Osteocyte (in vitro differentiated cells): Measurements from ENCODE around the gene CALR3. TPM values are rescaled to one million over a fixed set of nuclear protein-coding genes. Genes with fewer than 3 reads are reported as not detected.
A peak's percentile ranks its signal among the peaks of the same experiment; 100 is the strongest.
"Not testable (repeated sequence)": the region's sequence is repeated elsewhere in the genome, so short reads cannot be mapped to it uniquely, and the experiment has no call there.

Source experiments
- DNase-seq: peaks from one replicate; pipeline ENCODE4 v3.0.0; 2021; ENCODE audit warnings: mixed read lengths; ENCODE audit not compliant: unreplicated experiment; ENCODE audit errors: extremely low spot score
- H3K27ac Mint-ChIP-seq: one replicate; pipeline ENCODE4 v1.8.0; 2021; ENCODE audit warnings: mild to moderate bottlenecking, mixed read lengths; ENCODE audit not compliant: unreplicated experiment
- H3K27me3 Mint-ChIP-seq: one replicate; pipeline ENCODE4 v1.8.0; 2021; ENCODE audit warnings: mixed read lengths; ENCODE audit not compliant: unreplicated experiment
- H3K36me3 Mint-ChIP-seq: one replicate; pipeline ENCODE4 v1.8.0; 2021; ENCODE audit warnings: mixed read lengths; ENCODE audit not compliant: unreplicated experiment
- H3K4me1 Mint-ChIP-seq: one replicate; pipeline ENCODE4 v1.8.0; 2021; ENCODE audit warnings: mixed read lengths; ENCODE audit not compliant: unreplicated experiment
- H3K4me3 Mint-ChIP-seq: one replicate; pipeline ENCODE4 v1.8.0; 2021; ENCODE audit warnings: mild to moderate bottlenecking, moderate library complexity, mixed read lengths; ENCODE audit not compliant: unreplicated experiment
- H3K9me3 Mint-ChIP-seq: one replicate; pipeline ENCODE4 v1.8.0; 2021; ENCODE audit warnings: mixed read lengths; ENCODE audit not compliant: unreplicated experiment
- total RNA-seq: library from RNA; stranded (reverse); gene quantifications from 2 replicates; pipeline ENCODE4 v1.2.1, GENCODE V29; 2021
- TF ChIP-seq, protein P1 (sequence below): fragments of 200-600 bp; sonication (generic); IDR thresholded peaks from 2 replicates; pipeline ENCODE4 v1.5.0; 2021; ENCODE audit warnings: antibody characterized with exemption, mild to moderate bottlenecking, moderate library complexity

CALR3 gene
- total RNA-seq, 1 donor from 2014 or later, result not detected

DNA sequence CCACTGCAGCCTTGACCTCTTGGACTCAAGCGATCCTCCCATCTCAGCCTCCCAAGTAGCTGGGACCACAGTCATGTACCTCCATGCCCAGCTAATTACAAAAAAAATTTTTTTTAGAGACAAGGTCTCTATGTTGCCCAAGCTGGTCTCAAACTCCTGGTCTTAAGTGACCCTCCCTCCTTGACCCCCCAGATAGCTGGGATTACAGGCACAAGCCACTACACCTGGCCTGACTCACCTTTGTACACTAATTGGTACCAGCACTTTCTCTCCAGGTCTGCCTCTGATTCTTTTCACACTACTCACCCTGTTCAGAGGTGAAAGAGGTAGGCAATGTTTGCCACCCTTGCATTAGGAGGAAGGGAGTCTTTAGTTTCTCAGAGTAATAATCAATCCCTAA is 18.7 kb downstream of the CALR3 start:
- no peaks in the 10 kb centered on the region for H3K36me3 Mint-ChIP-seq
- no peak overlapping the region for H3K27ac Mint-ChIP-seq
- H3K27me3 Mint-ChIP-seq, result no peaks in the 10 kb centered on the region
- H3K9me3 Mint-ChIP-seq, result no peaks in the 10 kb centered on the region
- TF ChIP-seq, protein P1, sequence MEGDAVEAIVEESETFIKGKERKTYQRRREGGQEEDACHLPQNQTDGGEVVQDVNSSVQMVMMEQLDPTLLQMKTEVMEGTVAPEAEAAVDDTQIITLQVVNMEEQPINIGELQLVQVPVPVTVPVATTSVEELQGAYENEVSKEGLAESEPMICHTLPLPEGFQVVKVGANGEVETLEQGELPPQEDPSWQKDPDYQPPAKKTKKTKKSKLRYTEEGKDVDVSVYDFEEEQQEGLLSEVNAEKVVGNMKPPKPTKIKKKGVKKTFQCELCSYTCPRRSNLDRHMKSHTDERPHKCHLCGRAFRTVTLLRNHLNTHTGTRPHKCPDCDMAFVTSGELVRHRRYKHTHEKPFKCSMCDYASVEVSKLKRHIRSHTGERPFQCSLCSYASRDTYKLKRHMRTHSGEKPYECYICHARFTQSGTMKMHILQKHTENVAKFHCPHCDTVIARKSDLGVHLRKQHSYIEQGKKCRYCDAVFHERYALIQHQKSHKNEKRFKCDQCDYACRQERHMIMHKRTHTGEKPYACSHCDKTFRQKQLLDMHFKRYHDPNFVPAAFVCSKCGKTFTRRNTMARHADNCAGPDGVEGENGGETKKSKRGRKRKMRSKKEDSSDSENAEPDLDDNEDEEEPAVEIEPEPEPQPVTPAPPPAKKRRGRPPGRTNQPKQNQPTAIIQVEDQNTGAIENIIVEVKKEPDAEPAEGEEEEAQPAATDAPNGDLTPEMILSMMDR, result no peak
- H3K4me1 Mint-ChIP-seq, result peaks cover 2% of the 10 kb centered on the region
- no peak overlapping the region for H3K4me3 Mint-ChIP-seq
- no peak for DNase-seq

DNA sequence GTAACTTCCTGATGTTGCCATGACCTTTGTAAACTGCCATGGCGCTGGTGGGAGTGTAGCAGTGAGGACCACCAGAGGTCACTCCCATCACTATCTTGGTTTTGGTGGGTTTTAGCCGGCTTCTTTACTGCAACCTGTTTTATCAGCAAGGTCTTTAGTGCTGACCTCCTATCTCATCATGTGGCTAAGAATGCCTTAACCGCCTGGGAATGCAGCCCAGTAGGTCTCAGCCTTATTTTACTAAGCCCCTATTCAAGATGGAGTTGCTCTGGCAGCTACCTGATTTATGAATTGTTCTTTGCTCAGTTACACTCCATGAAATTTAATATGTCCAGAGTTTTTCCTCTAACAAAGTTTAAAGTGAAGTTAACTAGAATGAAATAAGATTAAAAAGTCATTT is 19.6 kb downstream of the CALR3 start:
- H3K36me3 Mint-ChIP-seq, result no peaks in the 10 kb centered on the region
- TF ChIP-seq, protein P1, result no peak
- no peaks in the 10 kb centered on the region for H3K9me3 Mint-ChIP-seq
- H3K4me1 Mint-ChIP-seq, result peaks cover 2% of the 10 kb centered on the region
- no peak for DNase-seq
- H3K27me3 Mint-ChIP-seq, result no peaks in the 10 kb centered on the region
- H3K27ac Mint-ChIP-seq, result no peak overlapping the region
- H3K4me3 Mint-ChIP-seq, result no peak overlapping the region

DNA sequence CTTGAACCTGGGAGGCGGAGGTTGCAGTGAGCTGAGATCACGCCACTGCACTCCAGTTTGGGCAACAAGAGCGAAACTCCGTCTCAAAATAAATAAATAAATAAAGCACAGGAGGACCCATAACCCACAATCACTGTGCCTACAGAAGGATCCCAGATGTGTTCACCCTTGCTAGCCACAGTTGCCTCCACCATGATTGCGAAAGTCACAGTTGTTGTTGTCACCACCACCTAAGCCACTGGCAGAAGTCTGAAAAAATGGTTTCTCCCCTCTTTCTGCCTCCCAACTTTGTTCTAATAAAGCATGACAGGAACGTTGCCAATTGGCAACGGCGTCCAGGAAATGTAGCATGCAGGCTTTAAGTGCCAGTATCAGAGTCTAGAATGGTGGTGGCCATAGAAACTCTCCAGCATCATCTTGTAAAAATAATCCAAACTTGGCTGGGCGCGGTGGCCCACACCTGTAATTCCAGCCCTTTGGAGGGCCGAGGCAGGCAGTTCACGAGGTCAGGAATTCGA is 22.0 kb downstream of the CALR3 start:
- no peaks in the 10 kb centered on the region for H3K9me3 Mint-ChIP-seq
- no peaks in the 10 kb centered on the region for H3K36me3 Mint-ChIP-seq
- DNase-seq, result no peak
- no peaks in the 10 kb centered on the region for H3K27me3 Mint-ChIP-seq
- H3K27ac Mint-ChIP-seq, result no peak overlapping the region
- TF ChIP-seq, protein P1, result no peak
- H3K4me1 Mint-ChIP-seq, result peaks cover 25% of the 10 kb centered on the region
- H3K4me3 Mint-ChIP-seq, result no peak overlapping the region

DNA sequence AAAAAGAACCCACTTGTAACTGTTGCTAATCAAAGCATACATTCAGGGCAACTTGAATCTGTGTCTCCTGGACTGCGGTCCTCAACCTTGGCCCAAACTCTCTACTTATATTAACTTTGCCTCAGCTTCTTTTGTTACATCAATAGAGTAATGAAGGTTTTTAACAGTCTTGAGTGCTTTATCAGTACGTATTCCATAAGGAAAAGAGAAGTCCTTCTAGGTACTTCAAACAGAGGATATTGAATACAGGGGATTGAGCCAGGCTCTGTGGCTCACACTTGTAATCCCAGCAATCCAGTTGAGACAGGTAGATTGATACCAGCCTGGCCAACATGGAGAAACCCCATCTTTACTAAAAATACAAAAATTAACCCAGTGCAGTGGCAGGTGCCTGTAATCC is 23.0 kb downstream of the CALR3 start:
- TF ChIP-seq, protein P1, result no peak
- Mint-ChIP-seq H3K4me3 (no peak overlapping the region), H3K9me3 (no peaks in the 10 kb centered on the region), H3K27ac (no peak overlapping the region), H3K4me1 (peaks cover 28% of the 10 kb centered on the region), H3K36me3 (no peaks in the 10 kb centered on the region), H3K27me3 (no peaks in the 10 kb centered on the region)
- no peak for DNase-seq

DNA sequence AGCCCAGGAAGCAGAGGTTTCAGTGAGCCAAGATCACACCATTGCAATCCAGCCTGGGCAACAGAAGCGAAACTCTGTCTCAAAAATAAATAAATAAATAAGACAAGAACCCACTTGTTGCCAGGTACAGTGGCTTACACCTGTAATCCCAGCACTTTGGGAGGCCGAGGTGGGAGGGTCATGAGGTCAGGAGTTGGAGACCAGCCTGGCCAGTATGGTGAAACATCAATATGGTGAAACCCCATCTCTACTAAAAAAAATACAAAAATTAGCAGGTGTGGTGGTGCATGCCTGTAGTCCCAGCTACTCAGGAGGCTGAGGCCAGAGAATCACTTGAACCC is 23.4 kb downstream of the CALR3 start:
- Mint-ChIP-seq H3K4me1 (peaks cover 28% of the 10 kb centered on the region), H3K4me3 (peak overlapping the region; percentile 79)
- H3K27ac Mint-ChIP-seq, H3K27me3 Mint-ChIP-seq, DNase-seq, H3K36me3 Mint-ChIP-seq, H3K9me3 Mint-ChIP-seq: not testable (repeated sequence)
